Activated CD8-positive, alpha-beta memory T cell treated with anti-CD3 and anti-CD28 coated beads, Interleukin-2, amount 50 U/mL, for 1 hour (primary cell): ENCODE results near the gene GPC3.
"Not testable (repeated sequence)": the region's sequence is repeated elsewhere in the genome, so short reads cannot be mapped to it uniquely, and the experiment has no call there.

Experiments
- DNase-seq: peaks from one replicate; pipeline ENCODE4 v3.0.0-alpha.2; 2020; ENCODE audit errors: extremely low read depth

Gene GPC3

DNA sequence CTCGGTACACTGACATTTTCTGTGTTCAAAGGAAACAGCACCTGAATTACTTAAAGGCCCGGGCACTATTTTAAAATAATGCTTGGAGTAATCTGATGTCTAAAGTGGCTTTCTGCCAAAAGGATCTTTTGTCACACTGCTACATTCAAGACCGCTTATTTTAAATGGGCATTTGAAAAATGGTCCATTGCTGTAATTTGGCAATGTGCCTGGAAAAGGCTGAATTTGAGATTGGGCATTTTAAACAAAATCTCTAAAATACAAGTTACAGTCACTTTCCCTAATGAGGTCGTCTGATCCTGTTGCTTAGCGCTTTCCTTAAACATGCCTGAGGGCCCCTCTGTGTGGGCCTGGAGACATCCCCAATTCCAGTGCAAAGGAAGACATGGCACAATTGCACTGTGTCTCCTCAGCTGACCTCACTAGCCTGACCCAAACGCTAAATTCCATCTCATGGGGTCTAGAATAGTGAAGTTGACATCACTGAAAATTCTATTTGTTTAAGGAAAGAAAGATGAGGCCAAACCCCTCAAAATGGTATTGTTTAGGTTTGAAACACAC is 214.2 kb downstream of the GPC3 start:
- no peak for DNase-seq

DNA sequence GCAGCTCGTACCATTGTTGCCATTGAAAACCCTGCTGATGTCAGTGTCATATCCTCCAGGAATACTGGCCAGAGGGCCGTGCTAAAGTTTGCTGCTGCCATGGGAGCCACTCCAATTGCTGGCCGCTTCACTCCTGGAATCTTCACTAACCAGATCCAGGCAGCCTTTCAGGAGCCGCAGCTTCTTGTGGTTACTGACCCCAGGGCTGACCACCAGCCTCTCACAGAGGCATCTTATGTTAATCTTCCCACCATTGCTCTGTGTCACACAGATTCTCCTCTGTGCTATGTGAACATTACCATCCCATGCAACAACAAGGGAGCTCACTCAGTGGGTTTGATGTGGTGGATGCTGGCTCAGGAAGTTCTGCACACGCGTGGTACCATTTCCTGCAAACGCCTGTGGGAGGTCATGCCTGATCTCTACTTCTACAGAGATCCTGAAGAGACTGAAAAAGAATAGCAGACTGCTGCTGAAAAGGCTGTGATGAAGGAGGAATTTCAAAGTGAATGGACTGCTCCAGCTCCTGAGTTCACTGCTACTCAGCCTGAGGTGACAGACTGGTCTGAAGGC is 222.3 kb downstream of the GPC3 start:
- DNase-seq: not testable (repeated sequence)

DNA sequence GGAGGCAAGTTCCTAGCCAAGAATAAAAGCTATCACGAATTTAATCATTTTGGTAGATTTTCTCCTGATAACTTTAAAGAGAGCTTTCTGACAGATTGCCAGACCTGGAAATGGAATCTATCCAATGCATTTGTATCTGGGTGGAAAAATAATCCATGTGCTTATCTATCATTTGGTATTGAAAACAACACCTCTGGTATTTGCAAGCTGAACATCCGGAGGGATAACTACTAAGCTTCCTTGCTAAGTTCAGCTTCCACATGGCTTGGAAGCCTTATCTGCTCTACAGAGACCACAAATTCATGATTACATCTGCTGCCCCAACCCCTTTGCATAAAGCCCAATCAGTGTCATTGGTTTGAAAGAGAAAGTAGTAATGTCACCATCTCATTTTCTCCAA is 230.7 kb downstream of the GPC3 start:
- no peak for DNase-seq

DNA sequence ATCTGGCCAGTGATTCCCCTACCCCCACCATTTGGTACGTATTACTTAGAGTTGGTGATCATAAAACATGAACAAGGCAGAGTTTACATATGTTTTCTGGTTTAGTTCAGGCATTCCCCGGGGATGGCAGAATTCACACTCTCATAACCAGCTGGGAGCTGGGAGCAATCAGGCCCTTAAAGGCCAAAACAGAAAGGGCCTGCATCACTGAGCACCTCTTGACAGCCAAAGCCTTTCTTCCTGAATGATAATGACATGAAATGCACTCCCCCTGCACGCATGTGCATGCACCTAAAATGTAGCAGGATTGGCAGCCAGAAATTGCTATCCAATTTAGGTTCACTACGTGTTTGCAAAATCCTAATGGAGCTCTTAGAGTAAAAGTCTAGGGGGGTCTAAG is 235.4 kb downstream of the GPC3 start:
- DNase-seq: no peak

DNA sequence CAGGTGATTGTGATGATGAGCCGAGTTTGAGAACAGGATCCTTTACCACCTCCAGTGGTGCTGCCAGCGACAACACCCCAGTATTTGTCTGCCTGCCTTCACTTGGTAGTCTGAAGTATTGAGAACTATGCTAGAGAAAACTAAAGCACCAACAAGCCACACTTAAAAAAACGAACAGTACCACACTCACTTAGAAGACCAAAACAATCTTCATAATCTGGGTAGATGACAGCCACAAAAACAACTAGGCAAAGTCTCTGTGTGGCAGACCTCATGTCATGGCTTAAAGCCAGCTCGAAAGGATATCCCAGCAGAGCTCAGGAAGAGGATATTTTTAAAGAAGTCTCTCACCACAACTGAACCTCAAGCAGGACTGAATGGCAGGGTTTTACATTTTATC is 236.0 kb downstream of the GPC3 start:
- DNase-seq: no peak

DNA sequence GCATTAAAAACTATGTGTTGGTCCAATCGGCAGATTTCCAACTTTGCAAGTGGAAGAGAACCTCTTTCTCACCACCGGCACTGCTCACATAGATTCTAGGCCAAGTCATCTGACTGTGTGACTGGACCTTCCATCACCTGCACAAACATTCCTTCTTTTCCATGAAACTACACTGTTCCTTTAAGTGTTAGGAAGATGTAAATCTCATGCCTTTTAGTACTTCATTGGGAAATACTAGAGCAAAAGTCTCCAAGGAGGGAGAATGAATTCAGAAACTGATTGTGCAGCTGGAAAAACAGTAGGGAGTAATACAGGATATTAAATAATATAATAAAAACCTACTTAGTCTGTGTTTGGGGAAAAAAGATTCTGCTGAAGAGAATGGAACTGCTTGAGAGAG is 238.2 kb downstream of the GPC3 start:
- DNase-seq: no peak

DNA sequence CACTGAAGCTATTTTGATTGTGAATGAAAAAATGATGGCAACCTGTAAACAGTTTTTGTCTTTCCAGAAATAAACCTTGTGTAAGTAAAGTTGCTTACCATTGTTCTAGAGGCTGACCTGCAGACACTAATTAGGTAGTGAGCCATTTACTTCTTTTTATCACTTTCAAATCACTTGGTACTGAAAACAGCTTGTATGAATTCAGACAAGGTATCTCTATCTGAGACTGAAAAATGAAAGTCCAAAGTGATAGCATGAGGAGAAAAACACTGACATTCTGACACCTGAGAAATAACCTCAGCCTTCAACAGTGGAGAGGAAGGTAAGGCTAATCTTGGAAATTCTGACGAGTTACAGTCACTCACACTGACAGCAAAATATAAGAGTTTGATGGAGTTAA is 238.8 kb downstream of the GPC3 start:
- no peak for DNase-seq

DNA sequence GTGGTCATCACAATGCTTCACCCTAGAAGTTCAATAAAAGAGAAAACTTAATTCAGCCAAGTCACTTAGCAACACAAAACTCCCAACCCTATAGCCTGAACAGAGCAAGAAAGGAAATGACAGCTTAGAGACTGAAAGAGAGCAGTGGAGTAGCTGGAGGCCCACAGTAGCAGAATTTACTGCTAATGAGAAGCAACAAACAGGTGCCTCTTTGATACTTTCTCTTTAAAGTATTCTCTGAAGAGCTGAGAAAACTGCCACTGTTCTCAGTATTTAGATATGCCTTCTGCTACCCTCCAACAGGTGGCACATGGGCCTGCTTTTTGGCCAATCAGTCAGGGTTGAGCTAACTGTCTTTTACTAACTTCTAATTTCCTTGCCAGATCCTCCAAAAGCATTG is 240.0 kb downstream of the GPC3 start:
- DNase-seq: no peak

DNA sequence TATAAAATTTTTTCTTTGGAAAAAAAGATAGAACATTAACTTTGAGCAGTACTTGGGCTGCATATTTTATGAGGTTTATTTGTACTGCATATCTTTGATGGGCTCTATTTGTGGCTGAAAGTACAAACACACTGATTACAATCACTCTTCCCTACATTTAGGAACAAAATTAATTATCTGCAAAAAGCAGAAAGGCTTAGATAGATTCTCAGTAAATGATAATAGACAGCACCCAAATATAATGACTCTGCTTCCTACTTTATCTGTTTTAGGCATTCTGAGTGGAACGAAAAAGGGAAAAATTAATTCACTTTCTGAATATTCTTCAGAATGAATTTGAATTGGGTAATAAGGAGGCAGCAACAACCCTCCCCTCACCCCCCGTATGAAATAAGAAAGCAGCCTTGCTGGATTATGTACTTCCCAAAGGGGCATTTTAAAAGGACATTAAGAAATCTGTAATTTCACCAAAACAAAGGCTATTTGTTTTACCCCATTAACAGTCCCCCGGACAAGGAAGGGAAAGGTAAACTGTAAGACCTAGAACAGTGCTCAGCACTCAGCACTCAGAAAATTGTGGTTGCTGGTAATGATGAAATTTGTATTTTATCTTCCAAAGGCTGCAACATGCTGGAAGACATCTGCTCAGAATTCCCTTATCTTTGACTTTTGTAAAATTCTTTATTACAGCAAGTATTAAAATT is 242.6 kb downstream of the GPC3 start:
- DNase-seq: no peak

DNA sequence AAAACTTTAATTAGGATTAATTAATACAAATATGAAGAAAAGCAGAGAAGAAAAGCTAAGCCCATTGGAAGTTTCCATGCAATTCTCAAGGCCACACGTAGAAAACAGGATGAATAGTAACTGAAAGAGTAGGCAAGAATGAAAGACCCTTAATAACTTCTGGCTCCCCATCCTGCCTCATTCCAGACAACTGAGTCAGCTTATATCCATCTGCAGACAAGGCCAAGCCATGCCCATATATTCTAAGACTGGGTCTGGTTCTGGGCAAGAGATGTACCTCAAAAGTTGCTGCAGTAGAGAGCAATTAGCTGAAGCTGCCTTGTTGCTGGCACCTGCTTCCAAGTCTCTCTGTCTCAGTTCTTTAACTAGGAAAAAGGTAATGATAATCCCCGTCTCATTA is 244.1 kb downstream of the GPC3 start:
- no peak for DNase-seq

DNA sequence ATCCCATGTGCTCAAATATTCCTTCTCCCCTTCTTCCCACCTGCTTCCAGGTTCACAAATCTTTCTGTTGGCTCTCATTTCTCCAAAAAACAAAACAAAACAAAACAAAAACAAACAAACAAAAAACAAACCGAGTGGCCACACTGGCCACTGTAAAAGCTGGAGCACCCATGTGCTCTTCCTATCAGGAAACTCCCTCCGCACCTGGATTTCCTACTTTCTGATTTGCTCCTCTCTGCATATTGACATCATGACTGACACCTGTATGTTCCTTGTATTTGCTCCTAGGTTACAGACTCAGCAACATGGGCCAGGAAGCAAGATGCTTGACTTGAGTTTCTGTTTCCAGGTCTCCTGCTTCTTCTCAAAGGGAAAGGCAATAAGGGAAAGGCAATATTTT is 258.8 kb downstream of the GPC3 start:
- DNase-seq: no peak

DNA sequence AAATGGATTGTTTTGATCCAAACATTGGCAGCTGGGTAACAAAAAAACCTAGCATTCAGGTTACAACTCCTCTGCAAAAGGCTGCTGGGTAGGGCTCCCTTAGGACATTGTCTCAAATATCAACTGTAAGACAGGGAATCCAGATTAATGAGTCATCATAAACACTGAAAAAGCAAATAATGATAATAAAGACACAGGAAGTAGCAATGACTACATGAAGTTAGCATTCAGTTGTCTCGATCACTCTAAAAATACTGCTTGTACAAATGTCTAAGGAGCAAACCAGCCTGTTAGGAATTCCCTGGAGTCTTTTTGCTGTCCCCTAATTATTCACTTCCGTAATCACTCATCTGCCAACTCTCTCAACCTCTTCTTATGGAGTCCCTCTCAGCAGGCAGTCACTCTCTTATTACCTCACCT is 259.2 kb downstream of the GPC3 start:
- no peak for DNase-seq

DNA sequence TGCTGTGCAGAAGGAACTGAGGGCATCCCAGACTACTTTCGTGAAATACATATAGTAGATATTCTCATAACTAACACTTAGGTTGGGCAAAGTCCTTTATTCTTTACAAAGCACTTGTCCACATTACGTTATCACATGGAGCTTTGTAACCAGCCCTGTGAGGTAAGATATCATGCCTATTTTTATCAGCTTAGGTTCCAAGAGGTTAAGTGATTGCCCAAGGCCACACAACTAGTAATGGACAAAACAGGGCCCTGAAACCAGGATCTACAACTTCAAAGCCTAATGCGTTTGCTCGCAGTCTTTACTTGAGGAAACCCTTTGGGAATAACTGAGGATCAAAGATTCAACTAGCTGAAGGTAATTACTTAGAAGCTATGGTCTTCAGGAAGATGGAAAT is 261.5 kb downstream of the GPC3 start:
- no peak for DNase-seq

DNA sequence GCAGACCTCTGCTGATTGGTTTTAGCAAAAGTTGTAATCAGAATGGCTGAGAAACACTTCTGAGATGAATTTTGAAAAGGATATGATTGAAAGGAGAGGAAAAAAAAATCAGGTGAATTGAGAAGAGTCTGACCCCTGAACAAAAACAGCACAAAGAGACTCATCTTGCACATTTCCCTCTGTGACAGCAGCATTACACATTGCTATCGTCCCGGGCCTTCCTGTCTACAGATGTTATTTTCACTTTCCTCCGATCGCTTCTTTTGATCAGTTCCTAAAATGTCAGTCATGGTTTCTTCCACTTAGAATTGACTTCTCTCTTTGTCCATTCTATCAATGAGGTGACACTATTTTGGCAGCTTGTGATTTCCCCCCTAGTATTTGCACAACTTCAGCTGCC is 262.6 kb downstream of the GPC3 start:
- no peak for DNase-seq

DNA sequence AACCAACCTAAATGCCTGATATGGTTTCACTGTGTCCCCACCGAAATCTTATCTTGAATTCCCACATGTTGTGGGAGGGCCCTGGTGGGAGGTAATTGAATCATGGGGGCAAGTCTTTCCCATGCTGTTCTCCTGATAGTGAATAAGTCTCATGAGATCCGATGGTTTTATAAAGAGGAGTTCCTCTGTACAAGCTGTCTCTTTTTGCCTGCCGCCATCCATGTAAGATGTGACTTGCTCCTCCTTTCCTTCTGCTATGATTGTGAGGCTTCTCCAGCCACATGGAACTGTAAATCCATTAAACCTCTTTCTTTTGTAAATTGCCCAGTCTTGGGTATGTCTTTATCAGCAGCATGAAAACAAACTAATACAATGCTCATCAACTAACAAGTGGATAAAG is 265.1 kb downstream of the GPC3 start:
- DNase-seq: not testable (repeated sequence)

DNA sequence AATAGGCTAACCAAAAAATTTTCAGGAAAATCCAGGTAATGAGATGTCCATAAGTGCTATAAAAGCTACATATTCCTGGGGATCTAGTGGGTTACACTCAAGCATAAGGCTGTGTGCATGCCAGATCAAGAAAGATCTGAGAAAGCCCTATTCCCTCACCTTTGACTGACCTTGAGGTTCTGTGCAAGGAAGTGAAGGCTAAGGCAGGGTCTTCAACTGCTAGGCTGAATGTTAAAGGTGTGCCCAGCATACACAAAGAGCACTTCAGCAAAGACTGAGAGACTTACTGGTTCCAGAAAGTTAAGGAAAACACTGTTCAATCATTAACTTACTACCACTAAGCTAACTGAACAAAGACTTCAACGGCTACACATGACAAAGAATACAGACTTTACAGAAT is 269.7 kb downstream of the GPC3 start:
- no peak for DNase-seq

DNA sequence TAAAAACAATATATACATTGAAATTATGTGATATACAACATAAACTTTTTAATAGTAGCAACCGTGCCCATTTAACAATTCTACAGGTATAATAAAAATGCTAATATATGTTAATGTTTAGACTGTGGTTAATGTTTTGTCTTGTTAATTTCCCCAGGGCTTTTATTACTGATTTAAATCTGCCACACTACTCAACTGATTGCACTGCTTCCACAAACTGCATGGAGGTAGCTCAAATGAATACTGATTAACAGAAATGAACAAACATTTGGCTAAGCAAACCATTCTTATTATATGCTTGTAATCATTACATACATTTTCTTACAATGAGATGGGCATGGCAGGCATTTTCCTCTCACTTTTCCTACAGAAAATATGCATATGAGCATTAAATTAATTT is 275.9 kb downstream of the GPC3 start:
- no peak for DNase-seq

DNA sequence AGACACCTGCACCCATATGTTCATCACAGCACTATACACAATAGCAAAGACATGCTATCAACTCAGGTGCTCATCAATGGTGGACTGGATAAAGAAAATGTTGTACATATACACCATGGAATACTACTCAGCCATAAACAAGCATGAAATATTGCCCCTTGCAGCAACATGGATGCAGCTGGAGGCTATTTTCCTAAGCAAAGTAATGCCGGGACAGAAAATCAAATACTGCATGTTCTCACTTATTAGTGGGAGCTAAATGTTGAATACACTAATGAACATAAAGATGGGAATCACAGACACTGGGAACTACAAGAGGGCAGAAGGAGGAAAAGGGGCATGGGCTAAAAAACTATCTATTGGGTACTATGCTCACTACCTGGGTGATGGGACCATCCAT is 278.5 kb downstream of the GPC3 start:
- DNase-seq: no peak

DNA sequence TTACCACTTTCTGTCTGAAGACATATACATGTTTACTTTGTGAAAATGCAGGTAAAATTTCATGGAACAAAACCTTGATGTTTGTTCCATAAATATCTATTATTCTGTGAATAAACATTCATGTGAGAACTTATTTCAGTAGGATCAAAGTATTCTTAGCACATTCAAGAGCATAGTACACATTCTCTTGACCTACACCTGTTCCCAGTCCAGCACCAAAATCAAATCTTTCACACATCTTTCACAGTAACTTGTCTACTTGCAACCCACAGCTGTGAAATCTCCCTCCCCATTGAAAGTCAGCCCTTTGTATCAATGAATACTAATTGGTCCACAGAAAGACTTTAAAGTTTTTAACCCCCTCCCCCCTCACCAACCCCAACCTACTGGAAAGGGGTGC is 283.2 kb downstream of the GPC3 start:
- no peak for DNase-seq

DNA sequence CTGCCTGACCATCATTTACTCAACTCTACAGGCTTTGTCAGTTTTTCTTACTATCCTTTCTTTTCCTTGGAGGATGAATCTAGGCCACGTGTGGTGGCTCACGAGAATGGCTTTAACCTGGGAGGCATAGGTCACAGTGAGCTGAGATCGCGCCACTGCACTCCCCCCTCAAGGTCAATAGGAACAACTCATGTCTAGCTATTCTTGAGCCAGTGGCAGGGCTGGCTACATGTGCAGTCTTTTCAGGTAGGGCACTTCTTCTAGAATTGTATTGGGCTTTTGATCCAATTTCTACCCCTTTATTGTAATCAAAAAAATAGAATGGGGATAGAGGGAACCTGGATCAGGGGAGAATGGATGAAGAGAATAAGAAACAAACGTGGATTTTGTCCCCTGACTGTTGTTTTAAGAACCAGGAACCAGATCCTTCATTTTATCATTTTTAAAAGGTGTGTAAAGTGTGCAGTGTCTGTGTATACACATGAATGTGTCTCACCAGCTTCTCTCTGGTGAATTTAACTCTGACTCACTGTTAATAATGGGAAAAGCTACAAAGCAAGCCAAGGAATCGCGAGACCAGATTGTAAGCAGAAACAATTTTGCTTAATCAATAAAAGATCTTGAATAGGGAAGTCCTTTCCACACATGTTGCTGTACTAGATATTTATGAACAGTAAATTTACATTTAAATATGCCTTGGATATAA is 286.2 kb downstream of the GPC3 start:
- DNase-seq: no peak

DNA sequence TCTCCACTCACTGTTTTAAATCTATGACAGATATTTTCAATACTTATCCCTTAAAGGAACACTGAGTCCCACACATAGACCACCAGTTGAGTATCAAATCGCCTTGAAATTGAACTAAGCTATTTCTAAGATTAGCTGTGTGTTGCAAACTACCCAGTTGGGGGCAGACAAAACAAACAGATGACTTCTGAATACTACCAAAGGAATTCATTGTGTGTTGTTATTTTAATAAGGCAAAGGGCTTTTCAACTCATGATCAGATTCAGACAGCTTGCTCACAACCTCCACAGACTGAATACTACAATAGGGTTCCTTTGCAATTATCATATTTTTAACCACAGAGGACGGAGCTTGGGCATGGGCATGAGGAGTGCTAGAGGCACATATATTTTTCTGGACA is 287.1 kb downstream of the GPC3 start:
- DNase-seq: no peak

DNA sequence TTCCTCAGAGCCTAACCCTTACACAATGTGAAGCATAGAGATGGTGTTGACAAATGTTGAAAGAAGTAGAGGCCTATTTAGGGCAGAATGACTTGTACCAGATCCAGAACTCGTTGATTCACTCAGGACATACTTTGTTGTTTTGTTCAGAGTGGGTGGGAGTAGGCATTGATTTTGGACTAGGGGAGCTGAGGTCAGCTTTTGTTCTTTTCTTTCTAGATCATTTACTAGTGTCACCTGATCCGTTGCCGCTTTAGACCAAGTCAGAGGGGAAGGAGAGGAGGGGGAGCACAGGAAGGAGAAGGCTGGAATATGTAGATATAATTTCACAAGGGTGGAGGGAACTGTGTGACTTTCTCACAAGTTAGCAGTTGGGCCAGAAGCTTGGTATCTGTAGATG is 287.7 kb downstream of the GPC3 start:
- no peak for DNase-seq

DNA sequence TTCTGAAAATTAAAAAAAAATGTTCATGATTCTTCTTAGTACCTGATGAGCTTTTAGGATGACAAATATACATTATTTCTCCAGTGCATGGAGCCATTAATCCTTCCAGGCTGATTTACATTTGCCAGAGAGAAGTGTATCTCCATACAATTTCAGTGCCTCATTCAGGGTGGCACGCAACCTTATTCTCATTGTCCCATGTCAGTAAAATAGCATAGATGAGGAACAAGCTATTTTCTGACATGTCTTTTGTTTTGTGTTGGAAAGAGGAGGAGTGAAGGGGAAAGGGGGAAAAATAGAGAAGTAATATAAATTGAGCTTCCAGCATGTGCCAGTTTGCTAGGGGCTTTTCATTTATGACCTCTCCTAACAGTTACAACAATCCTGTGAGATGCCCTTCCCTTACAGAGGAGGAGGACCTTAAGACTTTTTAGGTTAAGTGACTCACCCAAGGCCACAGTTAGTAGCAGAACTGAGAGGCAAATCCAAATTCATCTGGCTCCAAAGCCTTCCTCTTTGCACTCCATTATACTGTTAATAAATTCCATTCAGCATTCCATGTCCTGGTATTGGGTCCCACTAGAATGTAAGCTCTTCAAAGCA is 295.3 kb downstream of the GPC3 start:
- DNase-seq: no peak
